ENCODE results near the gene ZMYND12. TPM values are rescaled to one million over a fixed set of nuclear protein-coding genes. Genes with fewer than 3 reads are reported as not detected.

Gene ZMYND12
- polyA plus RNA-seq, 1 donor from 2014 or later, result 0.21 TPM

DNA sequence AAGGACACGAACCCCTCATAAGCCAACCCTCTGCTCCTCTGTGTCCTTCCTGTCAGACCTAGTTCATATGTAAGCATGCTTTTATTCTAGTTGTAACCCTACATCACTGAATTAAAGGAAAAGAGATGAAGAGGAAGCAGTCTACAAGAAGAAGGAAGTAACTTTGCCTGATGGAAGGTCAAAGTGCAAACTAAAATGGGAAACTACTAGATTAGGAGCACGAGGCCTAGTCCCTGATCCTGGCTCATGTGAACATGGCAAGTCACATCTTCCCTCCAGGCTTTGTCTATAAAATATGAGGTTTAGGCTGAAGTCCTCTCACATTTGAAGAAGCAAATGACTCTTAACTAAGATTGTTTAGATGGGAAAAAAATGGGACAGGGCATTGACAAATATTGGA is 13.2 kb downstream of the ZMYND12 start:
- Histone ChIP-seq H3K36me3 (ENCODE audit: insufficient read depth, low read length) (no peaks in the 10 kb centered on the region), H3K9ac (ENCODE audit: low read length) (no peak overlapping the region), H3K79me2 (replicated peaks; ENCODE audit: insufficient read depth, low read length) (no peaks in the 10 kb centered on the region), H3F3A (ENCODE audit: insufficient read depth, low read length, poor library complexity, severe bottlenecking) (no peaks in the 10 kb centered on the region), H3K9me3 (ENCODE audit: low read length) (no peaks in the 10 kb centered on the region), H3K4me3 (ENCODE audit: low read length) (no peak overlapping the region), H3K4me2 (ENCODE audit: low read length) (no peak overlapping the region), H3K9me2 (ENCODE audit: insufficient read depth, low read length) (no peaks in the 10 kb centered on the region), H2AFZ (ENCODE audit: low read depth, low read length) (no peak overlapping the region), H4K20me1 (ENCODE audit: insufficient read depth) (no peaks in the 10 kb centered on the region), H3K27ac (ENCODE audit: low read length) (no peak overlapping the region), H3K27me3 (ENCODE audit: insufficient read depth, low read depth, low read length) (no peaks in the 10 kb centered on the region)
- TF ChIP-seq, protein P1, sequence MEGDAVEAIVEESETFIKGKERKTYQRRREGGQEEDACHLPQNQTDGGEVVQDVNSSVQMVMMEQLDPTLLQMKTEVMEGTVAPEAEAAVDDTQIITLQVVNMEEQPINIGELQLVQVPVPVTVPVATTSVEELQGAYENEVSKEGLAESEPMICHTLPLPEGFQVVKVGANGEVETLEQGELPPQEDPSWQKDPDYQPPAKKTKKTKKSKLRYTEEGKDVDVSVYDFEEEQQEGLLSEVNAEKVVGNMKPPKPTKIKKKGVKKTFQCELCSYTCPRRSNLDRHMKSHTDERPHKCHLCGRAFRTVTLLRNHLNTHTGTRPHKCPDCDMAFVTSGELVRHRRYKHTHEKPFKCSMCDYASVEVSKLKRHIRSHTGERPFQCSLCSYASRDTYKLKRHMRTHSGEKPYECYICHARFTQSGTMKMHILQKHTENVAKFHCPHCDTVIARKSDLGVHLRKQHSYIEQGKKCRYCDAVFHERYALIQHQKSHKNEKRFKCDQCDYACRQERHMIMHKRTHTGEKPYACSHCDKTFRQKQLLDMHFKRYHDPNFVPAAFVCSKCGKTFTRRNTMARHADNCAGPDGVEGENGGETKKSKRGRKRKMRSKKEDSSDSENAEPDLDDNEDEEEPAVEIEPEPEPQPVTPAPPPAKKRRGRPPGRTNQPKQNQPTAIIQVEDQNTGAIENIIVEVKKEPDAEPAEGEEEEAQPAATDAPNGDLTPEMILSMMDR (IDR thresholded peaks at IDR 0.05; ENCODE audit: poor library complexity, severe bottlenecking), result no peak
- TF ChIP-seq MXI1 (conservative IDR thresholded peaks at IDR 0.05; ENCODE audit: poor library complexity, severe bottlenecking) (no peak), SMC3 (conservative IDR thresholded peaks at IDR 0.05; ENCODE audit: poor library complexity) (no peak), RAD21 (conservative IDR thresholded peaks at IDR 0.05) (no peak), EZH2 (IDR thresholded peaks at IDR 0.05; ENCODE audit: borderline replicate concordance, insufficient read depth, low read length, poor library complexity, severe bottlenecking) (no peak), EP300 (conservative IDR thresholded peaks at IDR 0.05; ENCODE audit: poor library complexity, severe bottlenecking) (no peak), POLR2AphosphoS5 (IDR thresholded peaks at IDR 0.05) (no peak), TAF1 (IDR thresholded peaks at IDR 0.05; ENCODE audit: low read depth) (no peak)
- TF ChIP-seq, protein P2, sequence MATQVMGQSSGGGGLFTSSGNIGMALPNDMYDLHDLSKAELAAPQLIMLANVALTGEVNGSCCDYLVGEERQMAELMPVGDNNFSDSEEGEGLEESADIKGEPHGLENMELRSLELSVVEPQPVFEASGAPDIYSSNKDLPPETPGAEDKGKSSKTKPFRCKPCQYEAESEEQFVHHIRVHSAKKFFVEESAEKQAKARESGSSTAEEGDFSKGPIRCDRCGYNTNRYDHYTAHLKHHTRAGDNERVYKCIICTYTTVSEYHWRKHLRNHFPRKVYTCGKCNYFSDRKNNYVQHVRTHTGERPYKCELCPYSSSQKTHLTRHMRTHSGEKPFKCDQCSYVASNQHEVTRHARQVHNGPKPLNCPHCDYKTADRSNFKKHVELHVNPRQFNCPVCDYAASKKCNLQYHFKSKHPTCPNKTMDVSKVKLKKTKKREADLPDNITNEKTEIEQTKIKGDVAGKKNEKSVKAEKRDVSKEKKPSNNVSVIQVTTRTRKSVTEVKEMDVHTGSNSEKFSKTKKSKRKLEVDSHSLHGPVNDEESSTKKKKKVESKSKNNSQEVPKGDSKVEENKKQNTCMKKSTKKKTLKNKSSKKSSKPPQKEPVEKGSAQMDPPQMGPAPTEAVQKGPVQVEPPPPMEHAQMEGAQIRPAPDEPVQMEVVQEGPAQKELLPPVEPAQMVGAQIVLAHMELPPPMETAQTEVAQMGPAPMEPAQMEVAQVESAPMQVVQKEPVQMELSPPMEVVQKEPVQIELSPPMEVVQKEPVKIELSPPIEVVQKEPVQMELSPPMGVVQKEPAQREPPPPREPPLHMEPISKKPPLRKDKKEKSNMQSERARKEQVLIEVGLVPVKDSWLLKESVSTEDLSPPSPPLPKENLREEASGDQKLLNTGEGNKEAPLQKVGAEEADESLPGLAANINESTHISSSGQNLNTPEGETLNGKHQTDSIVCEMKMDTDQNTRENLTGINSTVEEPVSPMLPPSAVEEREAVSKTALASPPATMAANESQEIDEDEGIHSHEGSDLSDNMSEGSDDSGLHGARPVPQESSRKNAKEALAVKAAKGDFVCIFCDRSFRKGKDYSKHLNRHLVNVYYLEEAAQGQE (IDR thresholded peaks at IDR 0.05; ENCODE audit: borderline replicate concordance), result no peak

DNA sequence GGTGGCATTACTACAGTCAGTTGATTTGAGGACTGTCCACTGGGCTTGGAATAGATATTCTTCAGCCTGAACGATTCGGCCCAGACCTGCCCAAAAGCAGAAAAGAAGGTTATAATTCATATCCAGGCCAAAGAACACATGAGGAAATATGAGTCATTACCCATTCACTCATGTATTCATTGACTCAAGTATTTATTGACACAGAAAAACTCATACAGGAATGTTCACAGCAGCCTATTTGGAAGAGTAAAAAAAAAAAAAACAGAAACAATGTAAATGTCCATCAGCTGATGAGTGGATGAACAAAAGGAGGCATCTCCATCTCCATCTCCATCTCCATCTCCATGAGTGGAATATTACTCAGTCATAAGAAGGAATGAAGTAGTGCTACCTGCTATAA is 15.9 kb downstream of the ZMYND12 start:
- H2AFZ ChIP-seq (ENCODE audit: low read depth, low read length), result no peak overlapping the region
- no peaks in the 10 kb centered on the region for H3K9me2 ChIP-seq (ENCODE audit: insufficient read depth, low read length)
- no peaks in the 10 kb centered on the region for H4K20me1 ChIP-seq (ENCODE audit: insufficient read depth)
- no peak overlapping the region for H3K4me3 ChIP-seq (ENCODE audit: low read length)
- H3K27me3 ChIP-seq (ENCODE audit: insufficient read depth, low read depth, low read length), result no peaks in the 10 kb centered on the region
- TF ChIP-seq SMC3 (conservative IDR thresholded peaks at IDR 0.05; ENCODE audit: poor library complexity) (no peak), MXI1 (conservative IDR thresholded peaks at IDR 0.05; ENCODE audit: poor library complexity, severe bottlenecking) (no peak), POLR2AphosphoS5 (IDR thresholded peaks at IDR 0.05) (no peak), RAD21 (conservative IDR thresholded peaks at IDR 0.05) (no peak), EZH2 (IDR thresholded peaks at IDR 0.05; ENCODE audit: borderline replicate concordance, insufficient read depth, low read length, poor library complexity, severe bottlenecking) (no peak), EP300 (conservative IDR thresholded peaks at IDR 0.05; ENCODE audit: poor library complexity, severe bottlenecking) (no peak), TAF1 (IDR thresholded peaks at IDR 0.05; ENCODE audit: low read depth) (no peak)
- TF ChIP-seq, protein P1 (IDR thresholded peaks at IDR 0.05; ENCODE audit: poor library complexity, severe bottlenecking), result no peak
- TF ChIP-seq, protein P2 (IDR thresholded peaks at IDR 0.05; ENCODE audit: borderline replicate concordance), result no peak
- no peak overlapping the region for H3K4me2 ChIP-seq (ENCODE audit: low read length)
- no peaks in the 10 kb centered on the region for H3F3A ChIP-seq (ENCODE audit: insufficient read depth, low read length, poor library complexity, severe bottlenecking)
- no peaks in the 10 kb centered on the region for H3K9me3 ChIP-seq (ENCODE audit: low read length)
- no peaks in the 10 kb centered on the region for H3K36me3 ChIP-seq (ENCODE audit: insufficient read depth, low read length)
- H3K27ac ChIP-seq (ENCODE audit: low read length), result no peak overlapping the region
- no peaks in the 10 kb centered on the region for H3K79me2 ChIP-seq (replicated peaks; ENCODE audit: insufficient read depth, low read length)
- H3K9ac ChIP-seq (ENCODE audit: low read length), result no peak overlapping the region
